Neural cell (in vitro differentiated cells): ENCODE data around the gene MANBA. TPM values are rescaled to one million over a fixed set of nuclear protein-coding genes. Genes with fewer than 3 reads are reported as not detected.

ENCODE experiments used
- H2AFZ ChIP-seq: fragments of 200-600, 300-800 bp; sonication (generic), shearing (Covaris generic); 2 replicates; pipeline ENCODE4 v1.6.0; 2014; ENCODE audit warnings: low read depth, mild to moderate bottlenecking, antibody characterized with exemption, low read length, moderate library complexity
- H3F3A ChIP-seq: fragments of 200-600 bp; shearing (Covaris generic); 2 replicates; pipeline ENCODE4 v1.6.1; 2016; ENCODE audit warnings: mild to moderate bottlenecking, moderate library complexity, mixed read lengths, antibody characterized with exemption, low read length; ENCODE audit not compliant: insufficient read depth, poor library complexity, severe bottlenecking
- H3K27ac ChIP-seq: fragments of 200-600, 300-800 bp; sonication (generic), shearing (Covaris generic); 2 replicates; pipeline ENCODE4 v1.5.1; 2014; ENCODE audit warnings: mild to moderate bottlenecking, low read length, moderate library complexity
- H3K27me3 ChIP-seq: fragments of 300-800, 200-600 bp; sonication (generic), shearing (Covaris generic); 2 replicates; pipeline ENCODE4 v1.6.0; 2014; ENCODE audit warnings: mild to moderate bottlenecking, low read depth, low read length, moderate library complexity; ENCODE audit not compliant: insufficient read depth
- H3K36me3 ChIP-seq: fragments of 300-800, 200-600 bp; sonication (generic), shearing (Covaris generic); 2 replicates; pipeline ENCODE4 v1.5.1; 2014; ENCODE audit warnings: mild to moderate bottlenecking, antibody characterized with exemption, low read length, moderate library complexity; ENCODE audit not compliant: insufficient read depth
- H3K4me2 ChIP-seq: fragments of 300-800, 200-600 bp; sonication (generic), shearing (Covaris generic); 2 replicates; pipeline ENCODE4 v1.6.0; 2014; ENCODE audit warnings: mild to moderate bottlenecking, low read length
- H3K4me3 ChIP-seq: fragments of 300-800, 200-600 bp; sonication (generic), shearing (Covaris generic); 2 replicates; pipeline ENCODE4 v1.5.1; 2014; ENCODE audit warnings: mild to moderate bottlenecking, low read length, moderate library complexity
- H3K79me2 ChIP-seq: fragments of 200-600 bp; shearing (Covaris generic); replicated peaks from 2 replicates; pipeline ENCODE4 v1.6.0; 2014; ENCODE audit warnings: mild to moderate bottlenecking, low read length, moderate library complexity; ENCODE audit not compliant: insufficient read depth
- H3K9ac ChIP-seq: fragments of 300-800, 200-600 bp; sonication (generic), shearing (Covaris generic); 2 replicates; pipeline ENCODE4 v1.6.1; 2016; ENCODE audit warnings: mild to moderate bottlenecking, low read length, mixed read lengths
- H3K9me2 ChIP-seq: fragments of 200-600 bp; shearing (Covaris generic); 2 replicates; pipeline ENCODE4 v1.6.1; 2016; ENCODE audit warnings: mild to moderate bottlenecking, low read length, mixed read lengths; ENCODE audit not compliant: insufficient read depth
- H3K9me3 ChIP-seq: fragments of 200-600, 300-800 bp; sonication (generic), shearing (Covaris generic); 2 replicates; pipeline ENCODE4 v1.6.1; 2016; ENCODE audit warnings: mild to moderate bottlenecking, mixed run types, low read length, moderate library complexity, mixed read lengths
- H4K20me1 ChIP-seq: fragments of 200-600 bp; shearing (Covaris generic); 2 replicates; pipeline ENCODE4 v1.6.1; 2016; ENCODE audit warnings: mild to moderate bottlenecking, mixed run types; ENCODE audit not compliant: insufficient read depth
- CTCF ChIP-seq: fragments of 450-650 bp; IDR thresholded peaks from 2 replicates; pipeline ENCODE4 v1.5.1; 2014; ENCODE audit warnings: antibody characterized with exemption, mild to moderate bottlenecking, moderate library complexity; ENCODE audit not compliant: poor library complexity, severe bottlenecking
- EP300 ChIP-seq: fragments of 450-650 bp; conservative IDR thresholded peaks from 2 replicates; pipeline ENCODE4 v1.6.1; 2014; ENCODE audit warnings: antibody characterized with exemption, mild to moderate bottlenecking, moderate library complexity; ENCODE audit not compliant: poor library complexity, severe bottlenecking
- EZH2 ChIP-seq: fragments of 200-600, 300-800 bp; shearing (Covaris generic), sonication (generic); IDR thresholded peaks from 2 replicates; pipeline ENCODE4 v1.6.1; 2014; ENCODE audit warnings: antibody characterized with exemption, low read length, borderline replicate concordance, mild to moderate bottlenecking; ENCODE audit not compliant: insufficient read depth, poor library complexity, severe bottlenecking
- MXI1 ChIP-seq: fragments of 450-650 bp; conservative IDR thresholded peaks from 2 replicates; pipeline ENCODE4 v1.6.1; 2014; ENCODE audit warnings: antibody characterized with exemption, mild to moderate bottlenecking; ENCODE audit not compliant: poor library complexity, severe bottlenecking
- POLR2AphosphoS5 ChIP-seq: IDR thresholded peaks from 2 replicates; pipeline ENCODE4 v1.6.1; 2012
- RAD21 ChIP-seq: fragments of 450-650 bp; conservative IDR thresholded peaks from 2 replicates; pipeline ENCODE4 v1.6.1; 2014; ENCODE audit warnings: antibody characterized with exemption, mild to moderate bottlenecking, moderate library complexity
- REST ChIP-seq: IDR thresholded peaks from 2 replicates; pipeline ENCODE4 v1.6.1; 2012; ENCODE audit warnings: borderline replicate concordance
- SMC3 ChIP-seq: fragments of 450-650 bp; conservative IDR thresholded peaks from 2 replicates; pipeline ENCODE4 v1.6.1; 2014; ENCODE audit warnings: antibody characterized with exemption, mild to moderate bottlenecking, moderate library complexity; ENCODE audit not compliant: poor library complexity
- TAF1 ChIP-seq: IDR thresholded peaks from 2 replicates; pipeline ENCODE4 v1.6.1; 2012; ENCODE audit warnings: low read depth
- polyA plus RNA-seq: library from polyadenylated mRNA; depleted of rRNA; stranded (reverse); fragments of >200 nt; gene quantifications from 2 replicates; pipeline ENCODE4 v1.2.3, GENCODE V29; 2014

The MANBA gene
- polyA plus RNA-seq, 1 donor from 2014 or later = 43.8 TPM

GRCh38 chr4:102694791-102695190 is 66.0 kb downstream of the MANBA start:
- no peaks in the 10 kb centered on the region for H3K9me3 ChIP-seq
- no peak for TF ChIP-seq MXI1
- no peaks in the 10 kb centered on the region for H4K20me1 ChIP-seq
- no peak overlapping the region for H3K9ac ChIP-seq
- no peaks in the 10 kb centered on the region for H3K9me2 ChIP-seq
- no peaks in the 10 kb centered on the region for H3K27me3 ChIP-seq
- no peaks in the 10 kb centered on the region for H3F3A ChIP-seq
- no peak overlapping the region for H3K27ac ChIP-seq
- H3K36me3 ChIP-seq = peaks cover 3% of the 10 kb centered on the region
- no peak overlapping the region for H3K4me2 ChIP-seq
- H2AFZ ChIP-seq = no peak overlapping the region
- no peaks in the 10 kb centered on the region for H3K79me2 ChIP-seq
- H3K4me3 ChIP-seq = no peak overlapping the region

- no peak for TF ChIP-seq SMC3
- TF ChIP-seq CTCF = no peak
- TF ChIP-seq EP300 = no peak
- TF ChIP-seq REST = no peak
- no peak for TF ChIP-seq MXI1
- TF ChIP-seq POLR2AphosphoS5 = no peak
- no peak for TF ChIP-seq RAD21
- no peak for TF ChIP-seq EZH2
- no peak for TF ChIP-seq TAF1
- no peak overlapping the region for H3K9ac ChIP-seq
Measured at GRCh38 chr4:102693861-102694260, 66.9 kb downstream of the MANBA start.

GRCh38 chr4:102693262-102693850 is 67.4 kb downstream of the MANBA start:
- Histone ChIP-seq H3K4me3 (no peak overlapping the region), H3K9me3 (no peaks in the 10 kb centered on the region), H3K9ac (no peak overlapping the region), H3K4me2 (no peak overlapping the region), H2AFZ (no peak overlapping the region), H3K9me2 (no peaks in the 10 kb centered on the region), H3K27me3 (no peaks in the 10 kb centered on the region), H4K20me1 (no peaks in the 10 kb centered on the region), H3K79me2 (no peaks in the 10 kb centered on the region), H3K36me3 (peaks cover 3% of the 10 kb centered on the region), H3F3A (no peaks in the 10 kb centered on the region), H3K27ac (no peak overlapping the region)
- no peak for TF ChIP-seq MXI1
- TF ChIP-seq REST = no peak
- no peak for TF ChIP-seq RAD21
- TF ChIP-seq EZH2 = no peak
- TF ChIP-seq CTCF = no peak
- no peak for TF ChIP-seq TAF1
- no peak for TF ChIP-seq SMC3
- no peak for TF ChIP-seq EP300
- TF ChIP-seq POLR2AphosphoS5 = no peak

More at GRCh38 chr4:102693861-102694260, 66.9 kb downstream of the MANBA start:
- no peaks in the 10 kb centered on the region for H3K27me3 ChIP-seq
- no peak overlapping the region for H3K27ac ChIP-seq
- H3F3A ChIP-seq = no peaks in the 10 kb centered on the region
- no peak overlapping the region for H2AFZ ChIP-seq
- H3K4me2 ChIP-seq = no peak overlapping the region
- no peaks in the 10 kb centered on the region for H3K9me2 ChIP-seq
- no peaks in the 10 kb centered on the region for H3K9me3 ChIP-seq
- H3K4me3 ChIP-seq = no peak overlapping the region
- H4K20me1 ChIP-seq = no peaks in the 10 kb centered on the region
- peaks cover 3% of the 10 kb centered on the region for H3K36me3 ChIP-seq
- H3K79me2 ChIP-seq = no peaks in the 10 kb centered on the region
